ENCODE measurements around the gene IQGAP3.
"Not testable (repeated sequence)": the region's sequence is repeated elsewhere in the genome, so short reads cannot be mapped to it uniquely, and the experiment has no call there.

Gene IQGAP3

GRCh38 chr1:156607344-156607743, 35.0 kb upstream of the IQGAP3 start:
- not testable (repeated sequence) for H3K4me1 ChIP-seq (ENCODE audit: control insufficient read depth, insufficient read depth, low read length); H3K9me3 ChIP-seq (ENCODE audit: control insufficient read depth, insufficient read depth, low read length); H3K27me3 ChIP-seq (ENCODE audit: control insufficient read depth, insufficient read depth, low read length); H3K9ac ChIP-seq (ENCODE audit: low read depth, low read length); H3K4me3 ChIP-seq (ENCODE audit: low read depth, low read length); H3K36me3 ChIP-seq (ENCODE audit: control insufficient read depth, insufficient read depth, low read length); H3K27ac ChIP-seq (ENCODE audit: low read depth, low read length)

DNA sequence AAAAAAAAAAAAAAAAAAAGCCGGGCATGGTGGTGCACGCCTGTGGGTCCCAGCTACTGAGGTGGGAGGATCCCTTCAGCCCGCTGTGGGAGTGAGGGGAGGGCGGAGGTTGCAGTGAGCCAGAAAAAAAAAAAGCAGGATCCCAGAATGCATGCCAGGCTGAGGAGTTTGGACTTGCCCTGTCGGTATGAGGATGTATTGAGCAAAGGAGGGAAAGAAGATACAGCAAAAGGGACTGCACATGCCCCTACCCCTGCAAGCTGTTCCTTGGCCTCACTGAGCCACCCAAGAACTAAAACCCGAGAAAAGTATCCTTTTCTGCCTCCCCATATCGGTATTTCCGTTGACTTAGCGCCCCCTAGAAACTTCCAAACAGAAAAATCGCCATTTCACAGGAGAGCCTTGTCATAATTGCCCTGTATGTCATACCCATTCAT, 30.2 kb upstream of the IQGAP3 start:
- Histone ChIP-seq H3K4me3 (ENCODE audit: low read depth, low read length) (0 out of 2 replicates have a peak overlapping the region, but pooled peaks have one; percentile 3), H3K9me3 (ENCODE audit: control insufficient read depth, insufficient read depth, low read length) (no peaks in the 10 kb centered on the region), H3K9ac (ENCODE audit: low read depth, low read length) (no peak overlapping the region), H3K27me3 (ENCODE audit: control insufficient read depth, insufficient read depth, low read length) (no peaks in the 10 kb centered on the region), H3K4me1 (ENCODE audit: control insufficient read depth, insufficient read depth, low read length) (peaks cover 4% of the 10 kb centered on the region; the same call in 1 of the 2 replicates), H3K36me3 (ENCODE audit: control insufficient read depth, insufficient read depth, low read length) (peaks cover 23% of the 10 kb centered on the region), H3K27ac (ENCODE audit: low read depth, low read length) (no peak overlapping the region)

- peak overlapping the region; percentile 89 for H3K27ac ChIP-seq (ENCODE audit: low read depth, low read length)
- H3K9me3 ChIP-seq (ENCODE audit: control insufficient read depth, insufficient read depth, low read length) = no peaks in the 10 kb centered on the region
- peaks cover 29% of the 10 kb centered on the region for H3K36me3 ChIP-seq (ENCODE audit: control insufficient read depth, insufficient read depth, low read length)
- H3K4me3 ChIP-seq (ENCODE audit: low read depth, low read length) = peak overlapping the region; percentile 90
- H3K4me1 ChIP-seq (ENCODE audit: control insufficient read depth, insufficient read depth, low read length) = peaks cover 4% of the 10 kb centered on the region; the same call in 1 of the 2 replicates
- H3K27me3 ChIP-seq (ENCODE audit: control insufficient read depth, insufficient read depth, low read length) = no peaks in the 10 kb centered on the region
- no peak overlapping the region for H3K9ac ChIP-seq (ENCODE audit: low read depth, low read length)
Observed at GRCh38 chr1:156601892-156602291, 29.5 kb upstream of the IQGAP3 start.

DNA sequence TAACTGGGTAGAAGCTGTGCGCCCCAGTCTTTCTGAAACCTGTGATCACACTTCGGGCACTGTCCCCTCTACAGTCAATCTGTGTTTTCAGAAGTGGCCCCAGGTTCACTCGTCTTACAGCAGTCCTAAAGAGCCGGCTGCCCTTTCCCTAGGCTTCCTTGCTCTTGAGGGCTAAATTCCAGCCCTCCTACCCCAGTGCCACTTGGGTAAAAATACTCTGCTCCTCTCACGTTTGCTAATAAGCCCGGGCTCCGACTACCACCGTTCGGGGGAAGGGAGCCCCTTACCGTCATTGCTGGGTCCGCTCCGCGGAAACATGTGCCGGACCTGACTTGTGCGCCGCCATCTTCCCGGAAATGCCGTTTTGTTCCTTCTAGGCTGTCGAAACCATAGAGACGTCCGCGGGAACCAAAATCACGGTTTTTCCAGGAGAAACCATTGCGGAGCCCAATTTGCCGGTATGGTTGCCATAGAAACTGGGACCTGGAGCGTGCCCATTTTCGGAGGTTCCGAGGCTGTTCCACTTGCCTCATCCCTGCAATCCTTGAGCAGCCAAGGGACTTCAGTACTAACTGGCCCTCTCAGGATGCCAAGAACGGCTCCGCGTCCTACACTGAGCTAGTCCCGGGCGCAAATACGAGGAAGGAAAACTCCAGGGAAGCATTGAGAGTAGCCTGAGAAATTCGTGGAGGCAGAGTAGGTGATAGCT, 28.9 kb upstream of the IQGAP3 start, which contains the start of gene GPATCH4:
Gene GPATCH4, minus strand, starts transcription at position 358 of the 709 bp plus-strand sequence.
- peaks cover 36% of the 10 kb centered on the region for H3K36me3 ChIP-seq (ENCODE audit: control insufficient read depth, insufficient read depth, low read length)
- no peaks in the 10 kb centered on the region for H3K27me3 ChIP-seq (ENCODE audit: control insufficient read depth, insufficient read depth, low read length)
- peak within 1 kb of the TSS; percentile 90 for H3K4me3 ChIP-seq (ENCODE audit: low read depth, low read length)
- H3K9me3 ChIP-seq (ENCODE audit: control insufficient read depth, insufficient read depth, low read length) = no peaks in the 10 kb centered on the region
- peak within 1 kb of the TSS; percentile 87 for H3K9ac ChIP-seq (ENCODE audit: low read depth, low read length)
- H3K4me1 ChIP-seq (ENCODE audit: control insufficient read depth, insufficient read depth, low read length) = peaks cover 4% of the 10 kb centered on the region; the same call in 1 of the 2 replicates
- H3K27ac ChIP-seq (ENCODE audit: low read depth, low read length) = peak within 1 kb of the TSS; percentile 89

DNA sequence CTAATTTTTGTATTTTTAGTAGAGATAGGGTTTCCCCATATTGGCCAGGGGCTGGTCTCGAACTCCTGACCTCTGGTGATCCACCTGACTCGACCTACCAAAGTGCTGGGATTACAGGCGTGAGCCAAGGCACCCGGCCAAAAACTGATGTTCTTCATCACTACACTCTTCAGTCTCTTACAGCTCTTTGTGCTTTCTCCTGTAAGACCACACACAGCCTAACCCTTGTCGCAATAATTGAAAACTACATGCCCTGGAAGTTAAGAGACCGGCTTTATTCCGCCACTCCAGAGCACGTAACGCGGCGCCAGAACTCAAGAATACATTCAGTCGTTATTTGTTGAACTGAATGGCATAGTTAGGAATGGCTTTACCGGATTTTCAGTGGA, 28.4 kb upstream of the IQGAP3 start:
- peaks cover 4% of the 10 kb centered on the region; the same call in 1 of the 2 replicates for H3K4me1 ChIP-seq (ENCODE audit: control insufficient read depth, insufficient read depth, low read length)
- peak overlapping the region; percentile 89 for H3K27ac ChIP-seq (ENCODE audit: low read depth, low read length)

GRCh38 chr1:156599811-156600210, 27.4 kb upstream of the IQGAP3 start:
- peaks cover 4% of the 10 kb centered on the region; the same call in 1 of the 2 replicates for H3K4me1 ChIP-seq (ENCODE audit: control insufficient read depth, insufficient read depth, low read length)
- H3K27ac ChIP-seq (ENCODE audit: low read depth, low read length) = no peak overlapping the region
- H3K4me3 ChIP-seq (ENCODE audit: low read depth, low read length) = no peak overlapping the region
- no peaks in the 10 kb centered on the region for H3K9me3 ChIP-seq (ENCODE audit: control insufficient read depth, insufficient read depth, low read length)
- H3K9ac ChIP-seq (ENCODE audit: low read depth, low read length) = no peak overlapping the region
- H3K27me3 ChIP-seq (ENCODE audit: control insufficient read depth, insufficient read depth, low read length) = no peaks in the 10 kb centered on the region
- H3K36me3 ChIP-seq (ENCODE audit: control insufficient read depth, insufficient read depth, low read length) = peaks cover 50% of the 10 kb centered on the region

More for the DNA sequence above, 28.4 kb upstream of the IQGAP3 start:
- Histone ChIP-seq H3K27me3 (ENCODE audit: control insufficient read depth, insufficient read depth, low read length) (no peaks in the 10 kb centered on the region), H3K4me3 (ENCODE audit: low read depth, low read length) (peak overlapping the region; percentile 90), H3K9me3 (ENCODE audit: control insufficient read depth, insufficient read depth, low read length) (no peaks in the 10 kb centered on the region), H3K9ac (ENCODE audit: low read depth, low read length) (peak overlapping the region; percentile 87), H3K36me3 (ENCODE audit: control insufficient read depth, insufficient read depth, low read length) (peaks cover 41% of the 10 kb centered on the region)

- Histone ChIP-seq H3K36me3 (ENCODE audit: control insufficient read depth, insufficient read depth, low read length) (peaks cover 60% of the 10 kb centered on the region), H3K4me1 (ENCODE audit: control insufficient read depth, insufficient read depth, low read length) (peaks cover 4% of the 10 kb centered on the region; the same call in 1 of the 2 replicates), H3K4me3 (ENCODE audit: low read depth, low read length) (no peak overlapping the region), H3K9me3 (ENCODE audit: control insufficient read depth, insufficient read depth, low read length) (no peaks in the 10 kb centered on the region), H3K9ac (ENCODE audit: low read depth, low read length) (no peak overlapping the region), H3K27me3 (ENCODE audit: control insufficient read depth, insufficient read depth, low read length) (no peaks in the 10 kb centered on the region), H3K27ac (ENCODE audit: low read depth, low read length) (no peak overlapping the region)
Observed at GRCh38 chr1:156598731-156599432, 26.5 kb upstream of the IQGAP3 start.

GRCh38 chr1:156598125-156598524, 25.8 kb upstream of the IQGAP3 start:
- H3K27me3 ChIP-seq (ENCODE audit: control insufficient read depth, insufficient read depth, low read length) = no peaks in the 10 kb centered on the region
- no peak overlapping the region for H3K4me3 ChIP-seq (ENCODE audit: low read depth, low read length)
- no peak overlapping the region for H3K9ac ChIP-seq (ENCODE audit: low read depth, low read length)
- H3K4me1 ChIP-seq (ENCODE audit: control insufficient read depth, insufficient read depth, low read length) = peaks cover 4% of the 10 kb centered on the region; the same call in 1 of the 2 replicates
- H3K27ac ChIP-seq (ENCODE audit: low read depth, low read length) = no peak overlapping the region
- peaks cover 67% of the 10 kb centered on the region for H3K36me3 ChIP-seq (ENCODE audit: control insufficient read depth, insufficient read depth, low read length)
- H3K9me3 ChIP-seq (ENCODE audit: control insufficient read depth, insufficient read depth, low read length) = no peaks in the 10 kb centered on the region

DNA sequence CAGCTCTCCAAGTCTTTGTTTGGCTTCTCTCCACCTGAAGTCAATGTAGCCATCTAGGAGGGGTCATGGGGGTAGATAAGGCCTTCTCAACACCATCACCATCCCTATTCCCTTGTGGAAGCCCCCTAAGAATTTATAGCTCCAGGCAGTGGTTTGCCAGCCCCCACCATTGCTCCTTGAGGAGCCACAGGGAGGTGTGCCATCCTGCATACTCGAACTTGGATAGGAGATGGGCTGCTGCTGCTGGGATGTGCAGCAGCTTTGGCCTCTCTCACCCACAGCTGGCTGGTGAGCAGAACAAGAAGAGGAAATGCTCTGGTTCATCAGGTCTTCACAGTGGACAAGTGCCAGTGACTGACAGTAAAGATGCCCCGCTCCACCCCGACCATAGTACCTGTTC, 24.1 kb upstream of the IQGAP3 start:
- no peak overlapping the region for H3K27ac ChIP-seq (ENCODE audit: low read depth, low read length)
- H3K4me3 ChIP-seq (ENCODE audit: low read depth, low read length) = no peak overlapping the region
- H3K36me3 ChIP-seq (ENCODE audit: control insufficient read depth, insufficient read depth, low read length) = peaks cover 74% of the 10 kb centered on the region
- peaks cover 4% of the 10 kb centered on the region; the same call in 1 of the 2 replicates for H3K4me1 ChIP-seq (ENCODE audit: control insufficient read depth, insufficient read depth, low read length)
- no peak overlapping the region for H3K9ac ChIP-seq (ENCODE audit: low read depth, low read length)
- H3K27me3 ChIP-seq (ENCODE audit: control insufficient read depth, insufficient read depth, low read length) = no peaks in the 10 kb centered on the region
- H3K9me3 ChIP-seq (ENCODE audit: control insufficient read depth, insufficient read depth, low read length) = no peaks in the 10 kb centered on the region

GRCh38 chr1:156595016-156595415, 22.7 kb upstream of the IQGAP3 start:
- Histone ChIP-seq H3K27ac (ENCODE audit: low read depth, low read length) (no peak overlapping the region), H3K9ac (ENCODE audit: low read depth, low read length) (no peak overlapping the region), H3K27me3 (ENCODE audit: control insufficient read depth, insufficient read depth, low read length) (no peaks in the 10 kb centered on the region), H3K4me3 (ENCODE audit: low read depth, low read length) (no peak overlapping the region), H3K9me3 (ENCODE audit: control insufficient read depth, insufficient read depth, low read length) (no peaks in the 10 kb centered on the region), H3K4me1 (ENCODE audit: control insufficient read depth, insufficient read depth, low read length) (peaks cover 7% of the 10 kb centered on the region; the same call in 1 of the 2 replicates), H3K36me3 (ENCODE audit: control insufficient read depth, insufficient read depth, low read length) (peaks cover 74% of the 10 kb centered on the region)

GRCh38 chr1:156594190-156594589, 21.8 kb upstream of the IQGAP3 start:
- H3K27ac ChIP-seq (ENCODE audit: low read depth, low read length) = no peak overlapping the region
- peaks cover 68% of the 10 kb centered on the region for H3K36me3 ChIP-seq (ENCODE audit: control insufficient read depth, insufficient read depth, low read length)
- H3K27me3 ChIP-seq (ENCODE audit: control insufficient read depth, insufficient read depth, low read length) = no peaks in the 10 kb centered on the region
- H3K9me3 ChIP-seq (ENCODE audit: control insufficient read depth, insufficient read depth, low read length) = no peaks in the 10 kb centered on the region
- peaks cover 7% of the 10 kb centered on the region; the same call in 1 of the 2 replicates for H3K4me1 ChIP-seq (ENCODE audit: control insufficient read depth, insufficient read depth, low read length)
- no peak overlapping the region for H3K4me3 ChIP-seq (ENCODE audit: low read depth, low read length)
- no peak overlapping the region for H3K9ac ChIP-seq (ENCODE audit: low read depth, low read length)

Measured in HUES48 (cell line).